HTERT RPE-1 (cell line): ENCODE data around the gene TNS3.
"Not testable (repeated sequence)": the region's sequence is repeated elsewhere in the genome, so short reads cannot be mapped to it uniquely, and the experiment has no call there.

Experiments used
- in situ Hi-C: fragments of 300-500 bp; cut with MboI; formaldehyde crosslinking; loops from 4 replicates; pipeline ENCODE4 v1.14.3; 2020; ENCODE audit warnings: low sequenced_read_pairs

TNS3 gene

GRCh38 chr7:47474937-47475879 is 106.7 kb downstream of the TNS3 start:
- in situ Hi-C loops = no loop called here

DNA sequence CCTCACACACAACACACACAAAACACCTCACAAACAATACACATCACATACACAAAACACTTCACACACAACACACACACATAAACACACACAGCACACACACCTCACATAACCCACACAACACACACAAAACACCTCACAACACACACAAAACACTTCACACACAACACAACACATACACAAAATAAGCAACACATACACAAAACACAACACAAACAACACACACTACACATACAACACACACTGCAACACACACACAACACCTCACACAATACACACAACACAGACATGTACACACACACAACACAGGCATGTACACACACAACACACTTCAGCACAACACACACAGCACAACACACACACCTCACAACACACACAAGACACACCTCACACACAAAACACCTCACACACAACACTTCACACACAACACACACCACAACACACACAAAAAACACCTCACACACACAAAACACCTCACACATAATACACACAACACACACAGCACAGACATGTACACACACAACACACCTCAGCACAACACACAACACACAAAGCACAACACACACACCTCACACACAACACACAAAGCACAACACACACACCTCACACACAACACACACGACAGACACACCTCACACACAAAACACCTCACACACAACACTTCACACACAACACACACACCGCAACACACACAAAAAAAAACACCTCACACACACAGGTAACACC is 107.5 kb downstream of the TNS3 start:
- in situ Hi-C loops = no loop called here

GRCh38 chr7:47473499-47474210 is 108.3 kb downstream of the TNS3 start:
- in situ Hi-C loops = no loop called here

- in situ Hi-C loops = no loop called here
Measured at GRCh38 chr7:47472444-47473157, 109.3 kb downstream of the TNS3 start.

- in situ Hi-C loops = no loop called here
Measured at GRCh38 chr7:47471831-47472230, 110.1 kb downstream of the TNS3 start.

DNA sequence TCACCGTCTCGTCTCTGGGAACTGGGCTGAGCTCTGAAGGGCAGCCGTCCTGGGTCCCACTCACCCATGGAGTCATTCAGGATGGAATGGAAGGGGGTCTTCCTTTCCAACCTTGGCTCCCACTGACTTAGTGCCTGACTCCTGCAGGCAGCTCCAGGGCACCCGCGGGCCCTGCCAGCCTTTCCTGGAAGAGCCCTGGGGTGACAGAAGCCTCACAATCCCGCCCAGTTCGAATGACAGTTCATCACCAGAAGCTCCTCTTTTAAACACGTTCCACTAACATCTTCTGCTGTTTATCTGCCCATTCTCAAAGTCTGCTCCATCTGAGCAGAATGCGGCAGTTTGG is 110.6 kb downstream of the TNS3 start:
- in situ Hi-C loops = no loop called here

- in situ Hi-C loops = no loop called here
Measured at GRCh38 chr7:47470567-47471357, 111.1 kb downstream of the TNS3 start.

DNA sequence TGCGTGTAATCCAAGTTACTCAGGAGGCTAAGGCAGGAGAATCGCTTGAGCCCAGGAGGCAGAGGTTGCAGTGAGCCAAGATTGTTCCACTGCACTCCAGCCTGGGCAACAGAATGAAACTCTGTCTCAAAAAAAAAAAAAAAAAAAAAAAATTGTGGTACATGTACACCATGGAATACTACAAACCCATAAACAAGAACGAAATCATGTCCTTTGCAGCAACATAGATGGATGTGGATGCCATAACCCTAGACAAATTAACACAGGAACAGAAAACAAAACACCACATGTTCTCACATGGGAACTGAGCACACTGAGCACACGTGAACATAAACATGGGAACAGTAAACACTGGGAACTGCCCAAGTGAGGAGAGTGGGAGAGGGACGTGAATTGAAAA is 112.1 kb downstream of the TNS3 start:
- in situ Hi-C loops = not testable (repeated sequence)

DNA sequence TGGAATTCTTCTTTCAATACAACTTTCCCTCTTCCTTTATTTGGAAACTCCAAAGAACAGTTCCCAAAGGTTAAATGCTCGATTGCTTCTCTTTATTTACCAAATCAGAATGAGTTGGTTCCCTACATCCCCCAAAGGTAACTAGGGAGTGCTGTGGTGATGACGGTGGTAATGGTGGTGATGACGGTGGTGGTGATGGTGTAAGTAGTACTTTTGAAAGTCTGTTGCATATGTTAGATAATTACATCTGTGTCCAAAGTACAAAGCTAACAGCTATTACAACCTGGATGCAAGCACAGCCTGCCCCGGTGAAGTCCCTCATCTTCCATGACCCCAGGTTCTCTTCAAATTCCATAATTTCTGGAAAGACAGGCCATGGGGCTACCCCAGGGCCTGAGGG is 115.1 kb downstream of the TNS3 start:
- in situ Hi-C loops = no loop called here

DNA sequence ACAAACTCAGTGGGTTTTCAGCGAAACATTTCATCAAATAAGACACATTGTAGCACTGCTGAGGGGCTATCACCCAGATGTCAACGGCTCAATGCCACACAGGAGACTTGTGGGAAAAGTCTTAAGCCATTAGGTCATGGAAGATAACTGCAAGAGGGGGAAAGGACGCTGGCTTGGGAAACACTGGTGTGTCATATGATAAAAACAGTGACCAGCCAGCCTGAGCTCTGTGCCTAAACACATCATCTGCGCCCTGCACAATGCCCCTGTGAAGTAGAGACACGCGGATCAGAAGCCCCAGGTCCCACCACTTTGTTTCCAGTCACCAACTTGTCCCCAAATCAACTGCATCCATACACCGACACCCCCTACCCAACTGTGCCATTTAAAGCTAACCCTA is 116.7 kb downstream of the TNS3 start:
- in situ Hi-C loops = no loop called here

GRCh38 chr7:47464266-47464665 is 117.6 kb downstream of the TNS3 start:
- in situ Hi-C loops = no loop called here

- in situ Hi-C loops = no loop called here
Measured at GRCh38 chr7:47461746-47462145, 120.2 kb downstream of the TNS3 start.

DNA sequence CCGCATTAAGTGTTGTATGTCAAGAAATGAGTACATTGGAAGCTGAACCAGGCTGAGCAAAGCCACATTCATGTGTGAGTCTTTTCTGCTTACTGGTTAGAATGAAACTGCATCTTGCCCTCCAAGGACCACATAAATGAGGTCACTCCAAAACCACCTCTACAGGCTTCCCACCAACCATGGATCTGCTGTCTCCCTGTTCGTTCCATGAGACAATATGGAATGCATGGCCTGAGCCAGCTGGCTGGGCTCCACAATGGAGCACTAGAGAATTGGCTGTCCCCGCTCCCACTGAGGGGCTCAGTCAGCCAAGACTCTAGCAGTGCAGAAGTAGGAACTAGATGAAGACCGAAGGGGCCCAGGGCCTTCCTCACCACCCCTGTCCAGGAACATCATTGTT is 120.8 kb downstream of the TNS3 start:
- in situ Hi-C loops = no loop called here

DNA sequence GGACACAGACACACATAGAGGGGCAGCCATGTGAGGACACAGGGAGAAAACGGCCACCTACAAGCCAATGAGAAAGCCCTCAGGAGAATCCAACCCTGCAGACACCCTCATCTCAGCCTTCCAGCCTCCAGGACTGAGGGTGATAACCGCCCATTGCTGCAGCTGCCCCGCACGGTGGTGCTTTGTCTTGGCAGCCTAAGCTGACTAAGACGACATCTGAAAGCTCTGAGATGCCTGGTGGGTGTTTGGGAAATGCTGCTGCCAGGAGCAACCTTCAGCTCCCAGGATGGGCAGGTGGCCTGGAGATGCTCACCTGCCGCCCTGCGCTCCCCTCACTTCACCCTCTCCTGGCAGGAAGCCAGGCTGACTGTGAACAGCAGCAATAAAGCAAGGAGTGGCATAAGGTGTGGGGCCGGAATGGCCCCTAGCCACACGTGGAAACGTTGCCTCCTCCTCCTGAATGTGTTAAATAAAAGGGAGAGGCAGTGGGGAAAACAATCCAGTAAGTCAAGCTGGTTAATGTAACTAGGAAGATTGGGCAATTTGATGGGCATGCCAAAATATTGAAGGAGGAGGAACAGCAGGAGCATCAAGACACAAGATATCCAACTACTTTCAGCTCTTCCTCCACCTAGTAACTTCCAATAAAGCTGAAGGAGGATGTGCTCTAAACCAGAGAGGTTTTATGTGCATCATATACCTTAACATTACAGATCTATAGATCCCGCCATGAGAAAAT is 121.5 kb downstream of the TNS3 start:
- in situ Hi-C loops = no loop called here

- in situ Hi-C loops = no loop called here
Measured at GRCh38 chr7:47458486-47458885, 123.4 kb downstream of the TNS3 start.

DNA sequence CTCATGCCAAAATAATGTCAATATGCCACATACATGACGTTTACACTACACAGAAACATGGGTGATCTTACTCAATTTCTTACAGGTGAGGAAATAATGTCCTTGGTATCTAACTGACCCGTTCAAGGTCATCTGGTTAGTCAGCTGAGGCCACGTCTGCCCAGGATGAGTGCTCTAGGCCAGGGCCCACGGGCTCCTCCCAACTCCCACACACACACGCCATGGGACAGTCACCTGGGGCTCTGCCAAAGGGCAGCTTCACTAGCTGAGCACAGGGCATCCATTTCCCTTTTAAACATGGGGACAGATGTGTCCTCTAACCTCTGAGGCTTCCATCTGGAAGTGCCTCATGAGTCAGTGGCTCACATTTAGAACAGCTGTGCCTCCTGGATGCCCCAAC is 123.9 kb downstream of the TNS3 start:
- in situ Hi-C loops = no loop called here

GRCh38 chr7:47456210-47456955 is 125.5 kb downstream of the TNS3 start:
- in situ Hi-C loops = no loop called here

GRCh38 chr7:47455872-47456185 is 126.1 kb downstream of the TNS3 start:
- in situ Hi-C loops = no loop called here
